ENCODE data around the gene FGFR1OP2.

DNA sequence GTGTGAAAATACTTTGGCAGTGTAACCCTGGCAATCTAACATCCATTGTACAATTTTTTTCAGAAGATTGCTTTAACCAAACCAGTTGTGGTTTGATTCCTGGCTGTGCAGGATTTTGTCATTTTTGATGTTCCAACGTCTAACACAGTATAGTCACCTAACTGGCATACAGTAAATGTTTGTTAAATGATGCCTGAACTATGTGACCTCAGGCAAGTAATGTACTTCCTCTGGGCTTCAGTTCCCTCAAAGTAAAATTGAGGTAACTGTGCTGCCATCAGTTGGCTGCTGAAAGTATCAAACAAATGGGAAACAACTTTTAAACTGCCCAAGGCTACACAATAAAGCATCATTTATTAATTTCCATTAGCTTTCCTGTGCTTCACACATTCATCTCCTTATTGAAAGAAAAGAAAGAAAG lies 71.6 kb downstream of the FGFR1OP2 start:
- TF ChIP-seq POLR2A (IDR thresholded peaks at IDR 0.05; ENCODE audit: low read length): no peak
- no peak for TF ChIP-seq GATA1 (IDR thresholded peaks at IDR 0.05; ENCODE audit: low read depth, low read length)
